Gastrocnemius medialis (tissue), 4 donors: ENCODE data around the gene PTPRC.

ENCODE experiments used
- CTCF ChIP-seq, 5 experiments: fragments of 450-650 bp in 3 of 5; fragments of 200-600 bp in 2 of 5; sonication (generic) in 2 of 5; IDR thresholded peaks in 4 of 5; conservative IDR thresholded peaks in 1 of 5; 1 replicate in 4 of 5; 2 replicates in 1 of 5; pipeline ENCODE4 v1.5.1; 2016 to 2019; ENCODE audit warnings: antibody characterized with exemption in 5 of 5, mild to moderate bottlenecking in 3 of 5, moderate library complexity in 3 of 5
- POLR2A ChIP-seq, 2 donors: fragments of 450-650 bp; IDR thresholded peaks; one replicate each; pipeline ENCODE4 v1.6.1; 2017; ENCODE audit warnings: antibody characterized with exemption in 2 of 2, mild to moderate bottlenecking in 2 of 2, moderate library complexity in 2 of 2

GRCh38 chr1:198649232-198649967 is 10.6 kb downstream of the PTPRC start:
- TF ChIP-seq CTCF (IDR thresholded peaks at IDR 0.05 in 4 of 5, conservative IDR thresholded peaks at IDR 0.05 in 1 of 5): no peak
- TF ChIP-seq POLR2A (IDR thresholded peaks at IDR 0.05): no peak
